ENCODE results near the gene SLC35E3.
"Not testable (repeated sequence)": the region's sequence is repeated elsewhere in the genome, so short reads cannot be mapped to it uniquely, and the experiment has no call there.

Gene SLC35E3

GRCh38 chr12:68814490-68815231 lies 68.7 kb downstream of the SLC35E3 start:
- DNase-seq: no peak

- DNase-seq: no peak
Measured at GRCh38 chr12:68815232-68815927, 69.4 kb downstream of the SLC35E3 start.

GRCh38 chr12:68815928-68816800 lies 70.2 kb downstream of the SLC35E3 start:
- DNase-seq: no peak

- DNase-seq: not testable (repeated sequence)
Measured at GRCh38 chr12:68819481-68819880, 73.5 kb downstream of the SLC35E3 start.

- no peak for DNase-seq
Measured at GRCh38 chr12:68821357-68822188, 75.6 kb downstream of the SLC35E3 start.

- no peak for DNase-seq
Measured at GRCh38 chr12:68823696-68824095, 77.7 kb downstream of the SLC35E3 start.

- no peak for DNase-seq
Measured at GRCh38 chr12:68824131-68824530, 78.2 kb downstream of the SLC35E3 start.

- no peak for DNase-seq
Measured at GRCh38 chr12:68824597-68825250, 78.7 kb downstream of the SLC35E3 start.

- DNase-seq: no peak
Measured at GRCh38 chr12:68825569-68826217, 79.7 kb downstream of the SLC35E3 start.

GRCh38 chr12:68827895-68828671 lies 82.1 kb downstream of the SLC35E3 start:
- DNase-seq: no peak

- no peak for DNase-seq
Measured at GRCh38 chr12:68828672-68829068, 82.7 kb downstream of the SLC35E3 start.

All from stimulated activated naive CD4-positive, alpha-beta T cell (primary cell).